A549 (cell line): Measurements from ENCODE around the gene TMEM182. TPM values are rescaled to one million over a fixed set of nuclear protein-coding genes. Genes with fewer than 3 reads are reported as not detected.

Source experiments
- ATAC-seq, 2 experiments: fragments of 200-7000 bp in 1 of 2; fragments of >200 bp in 1 of 2; cut with Nextera tagmentation in 1 of 2; cut with Tn5 transposase in 1 of 2; 3 replicates each; pipeline versions ENCODE4 v1.8.0 to v1.9.1; 2018 to 2020; ENCODE audit warnings: mild to moderate bottlenecking in 1 of 2, moderate library complexity in 1 of 2
- CTCF ChIA-PET: fragments of 300-600 bp; sonication (Branson Sonifier 250); formaldehyde crosslinking; extraction: SDS; loops from one replicate; lab custom pipeline; 2021; ENCODE audit warnings: antibody characterized with exemption, inconsistent platforms; lab: Yijun Ruan, JAX
- POLR2A ChIA-PET: fragments of 350-600 bp; formaldehyde crosslinking; extraction: SDS; loops from one replicate; lab custom pipeline; 2021; ENCODE audit warnings: antibody characterized with exemption, inconsistent platforms; lab: Yijun Ruan, JAX
- DNase-seq, 2 experiments: peaks; one replicate each; pipeline versions ENCODE4 v3.0.0 to v3.0.0-alpha.2; 2011 to 2016; ENCODE audit warnings: low read depth in 1 of 2, low spot score in 1 of 2
- FAIRE-seq: peaks from 2 replicates; lab custom pipeline; 2011; peaks lifted over from hg19 to GRCh38; lab: Jason Lieb, UNC
- H3K27ac ChIP-seq, 2 experiments: fragments of >200 bp; sonication (Bioruptor Twin); formaldehyde crosslinking; 3 replicates each; pipeline ENCODE4 v1.5.1; 2016 to 2017
- H3K4me1 ChIP-seq: fragments of >200 bp; sonication (Bioruptor Twin); formaldehyde crosslinking; 3 replicates; pipeline ENCODE4 v1.6.1; 2016
- H3K4me2 ChIP-seq: fragments of >200 bp; sonication (Bioruptor Twin); formaldehyde crosslinking; 3 replicates; pipeline ENCODE4 v1.6.1; 2016
- H3K4me3 ChIP-seq: fragments of >200 bp; sonication (Bioruptor Twin); formaldehyde crosslinking; 3 replicates; pipeline ENCODE4 v1.5.1; 2016
- H3K9me3 ChIP-seq: fragments of >200 bp; sonication (Bioruptor Twin); formaldehyde crosslinking; 3 replicates; pipeline ENCODE4 v1.6.1; 2016
- CBX2 ChIP-seq: fragments of 200-600 bp; sonication (generic); IDR thresholded peaks from 2 replicates; pipeline ENCODE4 v1.6.1; 2016; ENCODE audit warnings: low read depth, mild to moderate bottlenecking, borderline replicate concordance
- CBX8 ChIP-seq: fragments of 200-600 bp; sonication (generic); IDR thresholded peaks from 2 replicates; pipeline ENCODE4 v1.6.1; 2016
- CEBPB ChIP-seq, 2 experiments: fragments of >200 bp in 1 of 2; sonication (Bioruptor Twin) in 1 of 2; formaldehyde crosslinking in 1 of 2; IDR thresholded peaks; 2 replicates each; pipeline ENCODE4 v1.6.1; 2012 to 2016
- CHD2 ChIP-seq: fragments of 150-350 bp; IDR thresholded peaks from 2 replicates; pipeline ENCODE4 v1.6.1; 2014; ENCODE audit warnings: low read length; ENCODE audit not compliant: partially characterized antibody
- CTCF ChIP-seq: fragments of >200 bp; sonication (Bioruptor Twin); formaldehyde crosslinking; IDR thresholded peaks from 3 replicates; pipeline ENCODE4 v1.5.1; 2016
- E2F6 ChIP-seq: IDR thresholded peaks from 2 replicates; pipeline ENCODE4 v1.6.1; 2012; ENCODE audit warnings: low read depth, borderline replicate concordance
- EHMT2 ChIP-seq: fragments of 200-600 bp; sonication (generic); IDR thresholded peaks from 2 replicates; pipeline ENCODE4 v1.6.1; 2016; ENCODE audit warnings: antibody characterized with exemption, low read depth, mild to moderate bottlenecking, moderate library complexity
- FOSB ChIP-seq: fragments of 250-450 bp; sonication (Bioruptor Pico); IDR thresholded peaks from 2 replicates; pipeline ENCODE4 v1.5.0; 2020; ENCODE audit warnings: mild to moderate bottlenecking, moderate library complexity
- FOXS1 ChIP-seq: fragments of 250-450 bp; sonication (Bioruptor Pico); IDR thresholded peaks from 2 replicates; pipeline ENCODE4 v1.5.0; 2020; ENCODE audit warnings: mild to moderate bottlenecking, moderate library complexity
- HDAC2 ChIP-seq: fragments of 200-600 bp; sonication (generic); IDR thresholded peaks from 2 replicates; pipeline ENCODE4 v1.6.1; 2016
- HOXB5 ChIP-seq: fragments of 250-450 bp; sonication (Bioruptor Pico); IDR thresholded peaks from 2 replicates; pipeline ENCODE4 v1.5.0; 2020; ENCODE audit warnings: mild to moderate bottlenecking, moderate library complexity
- KDM1A ChIP-seq: fragments of 200-600 bp; sonication (generic); IDR thresholded peaks from 2 replicates; pipeline ENCODE4 v1.6.1; 2016; ENCODE audit warnings: low read depth, mild to moderate bottlenecking
- KDM5A ChIP-seq: fragments of 200-600 bp; sonication (generic); IDR thresholded peaks from 2 replicates; pipeline ENCODE4 v1.6.1; 2016; ENCODE audit warnings: antibody characterized with exemption, mild to moderate bottlenecking
- MAX ChIP-seq: IDR thresholded peaks from 2 replicates; pipeline ENCODE4 v1.6.1; 2012
- NFE2L2 ChIP-seq: fragments of 150-350 bp; conservative IDR thresholded peaks from 2 replicates; pipeline ENCODE4 v1.6.1; 2014; ENCODE audit warnings: low read length
- NPAS2 ChIP-seq: fragments of 250-450 bp; sonication (Bioruptor Pico); IDR thresholded peaks from 2 replicates; pipeline ENCODE4 v1.8.0; 2022; ENCODE audit warnings: mild to moderate bottlenecking, moderate library complexity, borderline replicate concordance
- PBX3 ChIP-seq: IDR thresholded peaks from 2 replicates; pipeline ENCODE4 v1.6.1; 2012
- POLR2A ChIP-seq: IDR thresholded peaks from 2 replicates; pipeline ENCODE4 v1.6.1; 2012; ENCODE audit warnings: mild to moderate bottlenecking, low read length
- POLR2AphosphoS2 ChIP-seq: conservative IDR thresholded peaks from 2 replicates; pipeline ENCODE4 v1.6.1; 2012; ENCODE audit warnings: low read length, improper control_type of control experiment, inconsistent platforms
- RFX5 ChIP-seq: fragments of 450-650 bp; IDR thresholded peaks from 2 replicates; pipeline ENCODE4 v1.7.1; 2014; ENCODE audit warnings: antibody characterized with exemption, mild to moderate bottlenecking, moderate library complexity
- TFCP2L1 ChIP-seq: fragments of 250-450 bp; sonication (Bioruptor Pico); IDR thresholded peaks from 2 replicates; pipeline ENCODE4 v1.5.0; 2021; ENCODE audit warnings: mild to moderate bottlenecking
- ZC3H11A ChIP-seq: fragments of 450-650 bp; IDR thresholded peaks from 2 replicates; pipeline ENCODE4 v1.6.1; 2014; ENCODE audit warnings: antibody characterized with exemption, mild to moderate bottlenecking
- WGBS: methylation state at CpG from one replicate; pipeline ENCODE4 v1.1.6; 2017; ENCODE audit errors: missing lambda C conversion rate; 5-methylcytosine and 5-hydroxymethylcytosine counted together
- polyA plus RNA-seq, 4 experiments: library from polyadenylated mRNA; depleted of rRNA in 3 of 4; stranded (reverse); fragments of >200 nt; fragmentation: RNase III in 1 of 4; extraction: RNeasy Plus Mini Kit Qiagen cat#74134 plus additional on column Dnase treatment in 1 of 4; gene quantifications; 2 replicates in 3 of 4; 3 replicates in 1 of 4; pipeline ENCODE4 v1.2.3, GENCODE V29; 2011 to 2017

The TMEM182 gene
- polyA plus RNA-seq, 2 of the 4 experiments (the other 2 are of a cell fraction) = 5.3 to 13.1 TPM

GRCh38 chr2:102773149-102773705 lies 11.4 kb downstream of the TMEM182 start:
- DNase-seq = no peak

GRCh38 chr2:102778260-102778659 lies 16.4 kb downstream of the TMEM182 start:
- TF ChIP-seq ZC3H11A = no peak
- no peak for TF ChIP-seq MAX
- no peak for TF ChIP-seq RFX5
- TF ChIP-seq CHD2 = no peak
- no peak for TF ChIP-seq POLR2AphosphoS2
- TF ChIP-seq CBX2 = no peak
- no peak for TF ChIP-seq NFE2L2
- TF ChIP-seq TFCP2L1 (CRISPR knock-in tag) = no peak
- H3K4me3 ChIP-seq = no peak overlapping the region
- no peak for ATAC-seq
- ChIA-PET POLR2A (no interaction called here), CTCF (no interaction called here)
- H3K27ac ChIP-seq = no peak overlapping the region
- 100% methylated on average over 1 of the region's 1 CpG for WGBS
- no peaks in the 10 kb centered on the region for H3K4me1 ChIP-seq
- DNase-seq = no peak
- FAIRE-seq = no peak
- no peak overlapping the region for H3K4me2 ChIP-seq
- H3K9me3 ChIP-seq = no peaks in the 10 kb centered on the region

More at GRCh38 chr2:102773149-102773705, 11.4 kb downstream of the TMEM182 start:
- no peak overlapping the region for H3K4me3 ChIP-seq
- H3K27ac ChIP-seq = no peak overlapping the region
- POLR2A ChIA-PET = no interaction called here
- H3K4me2 ChIP-seq = no peak overlapping the region
- TF ChIP-seq KDM1A (no peak), POLR2A (no peak), EHMT2 (no peak), MAX (no peak), KDM5A (no peak), HOXB5 (CRISPR knock-in tag) (no peak), FOSB (no peak), CEBPB (IDR thresholded peaks at IDR 0.05) (no peak), FOXS1 (CRISPR knock-in tag) (no peak), HDAC2 (no peak)
- TF ChIP-seq, all 56 proteins: peak for 0
- 82% methylated on average over 5 of the region's 5 CpGs for WGBS
- ATAC-seq = no peak
- no peaks in the 10 kb centered on the region for H3K4me1 ChIP-seq
- H3K9me3 ChIP-seq = no peaks in the 10 kb centered on the region
- no peak for FAIRE-seq
- CTCF ChIA-PET = interaction anchor here (0.5 to 2.5 kb wide), 3 partner anchors 12 to 900 kb away, joined by 3 to 10 read pairs (median 4); no protein-coding TSS in a partner anchor

GRCh38 chr2:102780467-102780866 lies 18.6 kb downstream of the TMEM182 start:
- FAIRE-seq = no peak
- no peak overlapping the region for H3K4me2 ChIP-seq
- DNase-seq = no peak
- H3K4me3 ChIP-seq = no peak overlapping the region
- ChIA-PET CTCF (no interaction called here), POLR2A (no interaction called here)
- no peaks in the 10 kb centered on the region for H3K4me1 ChIP-seq
- H3K9me3 ChIP-seq = no peaks in the 10 kb centered on the region
- WGBS = 94% methylated on average over 1 of the region's 1 CpG
- no peak for ATAC-seq
- TF ChIP-seq CBX8 (no peak), PBX3 (no peak), NPAS2 (CRISPR knock-in tag) (no peak), CHD2 (no peak), E2F6 (no peak), CTCF (no peak), FOSB (no peak), HDAC2 (no peak), NFE2L2 (no peak), KDM5A (no peak)
- TF ChIP-seq, all 56 proteins: peak for 0
- H3K27ac ChIP-seq = no peak overlapping the region
